Fibroblast of peridontal ligament (primary cell): ENCODE results near the gene SEMA6D.
A peak's percentile ranks its signal among the peaks of the same experiment; 100 is the strongest.

Source experiments
- DNase-seq: peaks from one replicate; pipeline ENCODE4 v3.0.0-alpha.2; 2010; ENCODE audit errors: extremely low read depth

The SEMA6D gene

GRCh38 chr15:47742334-47742733 is 25.0 kb downstream of the SEMA6D start:
- no peak for DNase-seq

- DNase-seq = no peak
These were observed 25.4 kb downstream of the SEMA6D start for GRCh38 chr15:47742742-47743141.

GRCh38 chr15:47743385-47743784 is 26.1 kb downstream of the SEMA6D start:
- DNase-seq = no peak

- DNase-seq = no peak
These were observed 26.6 kb downstream of the SEMA6D start for GRCh38 chr15:47743886-47744285.

GRCh38 chr15:47744496-47744895 is 27.2 kb downstream of the SEMA6D start:
- no peak for DNase-seq

GRCh38 chr15:47744973-47745372 is 27.7 kb downstream of the SEMA6D start:
- no peak for DNase-seq

- DNase-seq = no peak
These were observed 29.2 kb downstream of the SEMA6D start for GRCh38 chr15:47746516-47746915.

GRCh38 chr15:47750030-47750739 is 32.9 kb downstream of the SEMA6D start:
- peak; percentile 73 for DNase-seq

GRCh38 chr15:47750740-47751262 is 33.5 kb downstream of the SEMA6D start:
- no peak for DNase-seq

GRCh38 chr15:47753591-47753990 is 36.3 kb downstream of the SEMA6D start:
- DNase-seq = no peak

GRCh38 chr15:47754312-47754711 is 37.0 kb downstream of the SEMA6D start:
- peak; percentile 14 for DNase-seq

- DNase-seq = no peak
These were observed 38.6 kb downstream of the SEMA6D start for GRCh38 chr15:47755941-47756340.

GRCh38 chr15:47756872-47757271 is 39.6 kb downstream of the SEMA6D start:
- peak; percentile 86 for DNase-seq

GRCh38 chr15:47757331-47757730 is 40.0 kb downstream of the SEMA6D start:
- DNase-seq = no peak

- no peak for DNase-seq
These were observed 45.3 kb downstream of the SEMA6D start for GRCh38 chr15:47762621-47763020.

- DNase-seq = no peak
These were observed 47.4 kb downstream of the SEMA6D start for GRCh38 chr15:47764666-47765065.

GRCh38 chr15:47766406-47766805 is 49.1 kb downstream of the SEMA6D start:
- no peak for DNase-seq

GRCh38 chr15:47767035-47767434 is 49.7 kb downstream of the SEMA6D start:
- DNase-seq = no peak

GRCh38 chr15:47768735-47769134 is 51.4 kb downstream of the SEMA6D start:
- DNase-seq = no peak

- no peak for DNase-seq
These were observed 51.9 kb downstream of the SEMA6D start for GRCh38 chr15:47769166-47769565.

GRCh38 chr15:47773143-47773542 is 55.8 kb downstream of the SEMA6D start:
- DNase-seq = no peak

- DNase-seq = no peak
These were observed 61.0 kb downstream of the SEMA6D start for GRCh38 chr15:47778263-47778770.

- DNase-seq = no peak
These were observed 63.7 kb downstream of the SEMA6D start for GRCh38 chr15:47780971-47781370.

GRCh38 chr15:47781527-47781926 is 64.2 kb downstream of the SEMA6D start:
- no peak for DNase-seq
